ENCODE results near the gene LYG2. TPM values are rescaled to one million over a fixed set of nuclear protein-coding genes. Genes with fewer than 3 reads are reported as not detected.

Gene LYG2
- total and polyA plus RNA-seq, 2 of the 4 experiments (the other 2 are of a cell fraction) = not detected

GRCh38 chr2:99279969-99280695, 24.7 kb upstream of the LYG2 start:
- dilution Hi-C loops (cut with HindIII; ENCODE audit: low sequenced_read_pairs, unreplicated experiment) = no loop called here
- no peak overlapping the region for H2AK5ac ChIP-seq (ENCODE audit: low read depth, low read length)
- no peak overlapping the region for H3K4ac ChIP-seq (ENCODE audit: low read depth, low read length)
- no peak overlapping the region for H2AK9ac ChIP-seq (replicated peaks; ENCODE audit: low read depth, low read length, poor library complexity)
- ATAC-seq (ENCODE audit: low read depth) (no peak), DNase-seq (no peak)
- H2BK120ac ChIP-seq (ENCODE audit: low read depth, low read length) = no peak overlapping the region
- H3K23ac ChIP-seq (ENCODE audit: low read depth, low read length) = no peak overlapping the region
- H4K8ac ChIP-seq (ENCODE audit: low read depth in 2 of 2, low read length in 2 of 2) = no peak overlapping the region
- CTCF ChIA-PET = no interaction called here
- no peaks in the 10 kb centered on the region for H3K9me1 ChIP-seq (ENCODE audit: insufficient read depth, low read length)
- no peak overlapping the region for H3K9ac ChIP-seq (ENCODE audit: low read depth, low read length)
- peaks cover 4% of the 10 kb centered on the region for H3K9me3 ChIP-seq (ENCODE audit: control insufficient read depth, insufficient read depth, low read length)
- H3K79me1 ChIP-seq (ENCODE audit: low read depth in 1 of 2, low read length in 2 of 2) = no peaks in the 10 kb centered on the region
- H4K20me1 ChIP-seq (ENCODE audit: insufficient read depth, low read length) = no peaks in the 10 kb centered on the region; the same call in 1 of the 2 replicates
- no peak overlapping the region for H3K14ac ChIP-seq (replicated peaks; ENCODE audit: low read depth, low read length)
- BruUV-seq (replicated peaks) = no TSS peak
- no peak overlapping the region for H3K4me3 ChIP-seq (ENCODE audit: insufficient read depth, low read depth, low read length)
- no peak overlapping the region for H3K18ac ChIP-seq (ENCODE audit: low read depth, low read length)
- in situ Hi-C loops (cut with MboI; ENCODE audit: low sequenced_read_pairs) = no loop called here
- H3K36me3 ChIP-seq (ENCODE audit: control insufficient read depth, insufficient read depth, low read length) = 0 out of 2 replicates have a peak, but pooled peaks cover 2% of the 10 kb centered on the region
- no peak overlapping the region for H3K4me2 ChIP-seq (ENCODE audit: low read depth, low read length)
- H4K5ac ChIP-seq (ENCODE audit: low read depth, low read length) = no peak overlapping the region
- H3K27ac ChIP-seq (ENCODE audit: insufficient read depth, low read length) = no peak overlapping the region
- TF ChIP-seq USF2 (IDR thresholded peaks at IDR 0.05; ENCODE audit: low read depth, low read length) (no peak), FOS (IDR thresholded peaks at IDR 0.05; ENCODE audit: low read depth, low read length) (no peak), CHD1 (IDR thresholded peaks at IDR 0.05; ENCODE audit: low read depth, low read length) (no peak), MXI1 (IDR thresholded peaks at IDR 0.05; ENCODE audit: borderline replicate concordance, low read depth, low read length) (no peak), MAZ (IDR thresholded peaks at IDR 0.05; ENCODE audit: borderline replicate concordance, low read depth, low read length) (no peak), CEBPB (IDR thresholded peaks at IDR 0.05; ENCODE audit: low read depth, low read length) (no peak), RAD21 (IDR thresholded peaks at IDR 0.05; ENCODE audit: low read length) (no peak), MAFK (IDR thresholded peaks at IDR 0.05; ENCODE audit: low read depth, low read length) (no peak), POLR2A (IDR thresholded peaks at IDR 0.05; ENCODE audit: low read depth, low read length) (no peak), RFX5 (IDR thresholded peaks at IDR 0.05; ENCODE audit: low read depth, low read length) (no peak), BHLHE40 (IDR thresholded peaks at IDR 0.05; ENCODE audit: low read depth, low read length) (no peak), SMC3 (IDR thresholded peaks at IDR 0.05; ENCODE audit: low read depth, low read length) (no peak), ELK1 (IDR thresholded peaks at IDR 0.05; ENCODE audit: borderline replicate concordance, low read depth, low read length) (no peak), RCOR1 (IDR thresholded peaks at IDR 0.05; ENCODE audit: insufficient replicate concordance, low read length) (no peak), CTCF (conservative IDR thresholded peaks at IDR 0.05; ENCODE audit: low read depth, low read length) (no peak), NFE2L2 (IDR thresholded peaks at IDR 0.05; ENCODE audit: low read depth, low read length) (no peak)
- H2BK15ac ChIP-seq (ENCODE audit: low read depth, low read length) = no peak overlapping the region
- H3K56ac ChIP-seq (ENCODE audit: extremely low read depth, insufficient read depth, low read length) = no peak overlapping the region
- no peak overlapping the region for H2BK5ac ChIP-seq (ENCODE audit: low read depth, low read length, poor library complexity, severe bottlenecking)
- H3K4me1 ChIP-seq (ENCODE audit: control insufficient read depth, insufficient read depth, low read length) = peaks cover 3% of the 10 kb centered on the region; the same call in 1 of the 2 replicates
- H4K91ac ChIP-seq (ENCODE audit: insufficient read depth, low read depth, low read length) = no peak overlapping the region
- H2BK20ac ChIP-seq (ENCODE audit: low read depth, low read length) = no peak overlapping the region
- no peaks in the 10 kb centered on the region; the same call in 1 of the 2 replicates for H3K27me3 ChIP-seq (ENCODE audit: control insufficient read depth, insufficient read depth, low read length)
- no peak overlapping the region for H2AFZ ChIP-seq (replicated peaks; ENCODE audit: low read length, poor library complexity)
- intact Hi-C loops (cut with micrococcal nuclease) = no loop called here
- POLR2A ChIA-PET (ENCODE audit: unreplicated experiment) = no interaction called here
